GM19397 (cell line): Measurements from ENCODE around the gene RABGAP1L.
"Not testable (repeated sequence)": the region's sequence is repeated elsewhere in the genome, so short reads cannot be mapped to it uniquely, and the experiment has no call there.

Source experiments
- ATAC-seq: cut with Tn5 transposase; IDR thresholded peaks from one replicate; pipeline ENCODE4 v1.9.1; 2021; ENCODE audit warnings: mild to moderate bottlenecking, moderate library complexity; ENCODE audit not compliant: unreplicated experiment

RABGAP1L gene

GRCh38 chr1:174696026-174696821 is 536.9 kb downstream of the RABGAP1L start:
- no peak for ATAC-seq

GRCh38 chr1:174700314-174700713 is 541.0 kb downstream of the RABGAP1L start:
- ATAC-seq = no peak

DNA sequence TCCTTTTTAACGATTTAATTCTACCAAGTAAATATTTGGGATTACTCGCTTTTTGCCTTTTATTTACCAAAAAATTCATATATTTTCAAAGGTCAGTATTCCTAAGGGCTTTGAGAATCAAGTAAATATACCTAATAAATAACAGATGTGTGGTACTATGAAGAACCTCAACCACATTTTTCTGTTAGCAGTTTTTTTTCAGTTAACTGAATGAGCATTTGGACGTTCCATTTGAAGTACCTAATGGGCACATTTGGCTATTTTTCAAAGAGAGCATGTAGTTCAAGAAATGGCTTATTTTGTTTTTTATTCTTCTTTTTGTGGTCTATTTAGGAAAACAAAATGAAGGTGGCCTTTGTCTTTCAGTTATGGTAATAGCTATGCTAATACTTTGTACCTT is 541.5 kb downstream of the RABGAP1L start:
- no peak for ATAC-seq

DNA sequence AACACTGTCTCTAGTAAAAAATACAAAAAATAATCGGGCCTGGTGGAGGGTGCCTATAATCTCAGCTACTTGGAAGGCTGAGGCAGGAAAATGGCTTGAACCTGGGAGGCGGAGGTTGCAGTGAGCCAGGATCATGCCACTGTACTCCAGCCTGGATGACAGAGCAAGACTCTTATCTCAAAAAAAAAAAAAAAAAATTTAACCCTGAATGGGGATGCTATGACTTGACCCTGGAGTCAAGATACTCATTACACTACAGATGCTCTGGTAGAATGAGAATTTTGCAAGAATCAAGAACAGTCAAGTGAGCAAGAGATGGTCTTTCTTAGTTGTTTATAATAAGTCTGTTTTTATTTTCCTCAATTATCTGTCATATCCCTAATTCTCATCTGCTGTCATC is 542.2 kb downstream of the RABGAP1L start:
- ATAC-seq = no peak

- no peak for ATAC-seq
These were observed 542.7 kb downstream of the RABGAP1L start for GRCh38 chr1:174702011-174702410.

- ATAC-seq = no peak
These were observed 544.0 kb downstream of the RABGAP1L start for GRCh38 chr1:174703309-174703708.

- no peak for ATAC-seq
These were observed 545.0 kb downstream of the RABGAP1L start for GRCh38 chr1:174704300-174704699.

GRCh38 chr1:174710868-174711845 is 551.8 kb downstream of the RABGAP1L start:
- no peak for ATAC-seq

GRCh38 chr1:174711848-174712247 is 552.5 kb downstream of the RABGAP1L start:
- ATAC-seq = not testable (repeated sequence)

DNA sequence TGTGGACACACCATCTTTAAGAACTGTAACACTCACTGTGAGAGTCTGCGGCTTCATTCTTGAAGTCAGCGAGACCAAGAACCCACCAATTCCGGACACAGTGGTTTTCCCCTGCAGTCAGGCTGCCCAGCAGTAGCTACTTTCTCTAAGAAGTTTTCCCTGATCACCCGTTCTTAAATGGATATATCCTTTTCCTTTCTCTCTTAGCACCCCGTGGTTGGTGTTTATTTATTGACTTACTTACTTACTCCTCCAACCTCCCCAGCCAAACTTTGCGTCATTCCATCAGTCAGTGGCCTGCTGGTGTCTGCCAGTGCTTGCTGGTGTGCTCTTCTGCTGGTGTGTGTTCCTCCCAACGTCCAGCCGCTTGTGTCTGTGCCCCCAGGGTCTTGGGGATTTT is 553.2 kb downstream of the RABGAP1L start:
- no peak for ATAC-seq

- no peak for ATAC-seq
These were observed 554.5 kb downstream of the RABGAP1L start for GRCh38 chr1:174713796-174714195.

DNA sequence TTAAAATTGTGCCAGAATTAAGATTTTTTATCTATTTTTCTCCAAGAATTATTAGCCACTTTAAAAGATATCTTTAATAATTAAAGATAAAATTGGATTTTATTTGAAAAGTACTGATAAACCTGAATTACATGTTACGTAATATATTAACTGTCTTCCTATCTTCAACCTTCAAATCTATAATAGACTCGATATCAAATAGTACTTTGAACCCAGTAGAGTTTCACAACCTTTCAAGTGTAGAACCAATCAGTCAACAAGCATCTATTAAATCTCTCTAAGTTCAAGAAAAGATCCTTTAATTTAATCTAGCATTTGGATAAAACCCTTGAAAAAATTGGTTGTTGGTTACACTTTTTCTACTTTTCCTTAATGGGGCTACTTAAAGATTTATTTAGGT is 559.9 kb downstream of the RABGAP1L start:
- no peak for ATAC-seq

DNA sequence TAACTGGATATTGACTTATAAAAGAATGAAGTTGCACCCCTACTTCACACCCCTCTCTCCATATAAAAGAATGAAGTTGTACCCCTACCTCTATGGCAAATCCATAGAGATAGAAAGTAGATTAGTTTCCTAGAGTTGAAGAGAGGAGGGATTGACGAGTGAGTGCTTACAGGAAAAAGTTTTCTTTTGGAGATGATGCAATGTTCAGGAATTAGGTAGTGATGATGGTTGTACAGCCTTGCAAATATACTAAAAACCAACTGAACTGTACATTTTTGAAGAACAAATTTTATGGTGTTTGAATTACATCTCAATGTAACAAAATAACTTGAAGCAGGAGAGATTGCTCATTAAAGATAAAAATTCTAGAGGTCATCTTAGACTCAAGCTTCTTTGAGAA is 561.3 kb downstream of the RABGAP1L start:
- no peak for ATAC-seq

DNA sequence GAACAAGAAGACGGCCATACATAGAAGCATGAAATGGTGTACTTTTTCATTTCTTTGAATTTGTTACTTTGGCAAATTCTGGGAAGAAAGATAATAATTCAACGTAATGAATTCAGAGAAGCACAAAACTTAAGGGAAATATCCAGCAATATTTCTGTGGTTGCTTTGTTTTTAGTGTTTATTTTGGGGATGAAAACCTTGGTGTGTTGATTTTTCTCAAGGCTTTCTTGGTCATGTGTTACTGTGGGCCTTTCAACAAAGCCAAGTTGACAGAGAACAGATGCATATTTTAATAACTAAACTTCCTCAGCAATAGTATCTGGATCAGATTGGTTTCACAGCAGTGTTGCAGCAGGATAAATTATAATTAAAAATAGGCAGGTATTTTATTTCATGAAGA is 561.9 kb downstream of the RABGAP1L start:
- ATAC-seq = no peak

GRCh38 chr1:174723816-174724215 is 564.5 kb downstream of the RABGAP1L start:
- no peak for ATAC-seq

GRCh38 chr1:174724219-174724618 is 564.9 kb downstream of the RABGAP1L start:
- ATAC-seq = no peak

GRCh38 chr1:174726167-174726879 is 567.0 kb downstream of the RABGAP1L start:
- ATAC-seq = no peak

GRCh38 chr1:174726880-174727585 is 567.7 kb downstream of the RABGAP1L start:
- ATAC-seq = no peak

- no peak for ATAC-seq
These were observed 575.0 kb downstream of the RABGAP1L start for GRCh38 chr1:174734270-174734669.

- ATAC-seq = no peak
These were observed 577.5 kb downstream of the RABGAP1L start for GRCh38 chr1:174736831-174737230.
